M059J (cell line): ENCODE data around the gene FAM120B. TPM values are rescaled to one million over a fixed set of nuclear protein-coding genes. Genes with fewer than 3 reads are reported as not detected.

ENCODE experiments used
- DNase-seq: peaks from one replicate; pipeline ENCODE4 v3.0.0-alpha.2; 2012; ENCODE audit warnings: low read depth
- total RNA-seq: library from RNA; depleted of rRNA; stranded (reverse); fragments of >200 nt; shearing (Covaris generic); gene quantifications from 2 replicates; pipeline ENCODE4 v1.2.3, GENCODE V29; 2014; rRNA removed

The FAM120B gene
- total RNA-seq, 1 experiment from 2014 or later = 16.1 TPM

- DNase-seq = no peak
Measured at GRCh38 chr6:170456334-170456733, 149.8 kb downstream of the FAM120B start.

Other genes with a start within 250 kb of the FAM120B start
- gene DLL1, start 15.7 kb upstream of the FAM120B start, total RNA-seq = 0.07 and 2.0 TPM in 2 replicates
- 834 and 922 TPM in 2 replicates for gene PSMB1, start 246.5 kb downstream of the FAM120B start, total RNA-seq
- 22.9 and 24.5 TPM in 2 replicates for gene TBP, start 247.6 kb downstream of the FAM120B start, total RNA-seq